Liver (tissue), 9 donors: ENCODE results near the gene CXXC5. TPM values are rescaled to one million over a fixed set of nuclear protein-coding genes. Genes with fewer than 3 reads are reported as not detected.

Source experiments
- DNase-seq: peaks from one replicate; pipeline ENCODE4 v3.0.0-alpha.2; 2017; ENCODE audit warnings: low spot score
- H3K27ac ChIP-seq, 2 donors: one replicate each; pipeline ENCODE4 v1.7.0; 2013; ENCODE audit warnings: inconsistent platforms in 2 of 2, low read length in 2 of 2, control low read depth in 1 of 2, low read depth in 1 of 2, mild to moderate bottlenecking in 1 of 2
- H3K27me3 ChIP-seq, 4 donors: one replicate each; pipeline versions ENCODE4 v1.6.1 to v1.7.0; 2013; ENCODE audit warnings: low read length in 3 of 4, inconsistent platforms in 1 of 4, mild to moderate bottlenecking in 1 of 4, moderate library complexity in 1 of 4; ENCODE audit not compliant: control insufficient read depth in 4 of 4, insufficient read depth in 4 of 4
- H3K36me3 ChIP-seq, 4 donors: one replicate each; pipeline versions ENCODE4 v1.6.1 to v1.7.0; 2013; ENCODE audit warnings: low read length in 3 of 4, mild to moderate bottlenecking in 3 of 4, low read depth in 1 of 4, moderate library complexity in 1 of 4; ENCODE audit not compliant: control insufficient read depth in 4 of 4, insufficient read depth in 3 of 4
- H3K4me1 ChIP-seq, 4 donors: one replicate each; pipeline versions ENCODE4 v1.6.1 to v1.7.0; 2013; ENCODE audit warnings: low read length in 3 of 4, mild to moderate bottlenecking in 3 of 4, moderate library complexity in 1 of 4; ENCODE audit not compliant: control insufficient read depth in 4 of 4, insufficient read depth in 4 of 4
- H3K4me3 ChIP-seq, 3 donors: one replicate each; pipeline versions ENCODE4 v1.6.1 to v1.7.0; 2013; ENCODE audit warnings: low read length in 3 of 3, control low read depth in 1 of 3, low read depth in 1 of 3, mild to moderate bottlenecking in 1 of 3
- H3K9ac ChIP-seq, 2 donors: one replicate each; pipeline ENCODE4 v1.7.0; 2013; ENCODE audit warnings: low read length in 2 of 2, mild to moderate bottlenecking in 2 of 2, moderate library complexity in 2 of 2, control low read depth in 1 of 2, low read depth in 1 of 2
- H3K9me3 ChIP-seq, 4 donors: one replicate each; pipeline versions ENCODE4 v1.6.1 to v1.7.0; 2013; ENCODE audit warnings: low read length in 3 of 4; ENCODE audit not compliant: control insufficient read depth in 4 of 4
- EGR1 ChIP-seq, 2 donors: IDR thresholded peaks; 2 replicates each; pipeline ENCODE4 v1.6.1; 2016 to 2018; ENCODE audit warnings: antibody characterized with exemption in 2 of 2, low read depth in 2 of 2
- FOXA1 ChIP-seq: IDR thresholded peaks from 2 replicates; pipeline ENCODE4 v1.6.1; 2016; ENCODE audit warnings: antibody characterized with exemption
- FOXA2 ChIP-seq: IDR thresholded peaks from 2 replicates; pipeline ENCODE4 v1.6.1; 2016; ENCODE audit warnings: antibody characterized with exemption
- GABPA ChIP-seq, 2 donors: IDR thresholded peaks in 1 of 2; conservative IDR thresholded peaks in 1 of 2; 2 replicates each; pipeline ENCODE4 v1.6.1; 2016; ENCODE audit warnings: antibody characterized with exemption in 2 of 2, mild to moderate bottlenecking in 1 of 2, moderate library complexity in 1 of 2
- HNF4A ChIP-seq, 2 donors: conservative IDR thresholded peaks; 2 replicates each; pipeline ENCODE4 v1.6.1; 2016; ENCODE audit warnings: antibody characterized with exemption in 2 of 2, mild to moderate bottlenecking in 2 of 2
- HNF4G ChIP-seq: IDR thresholded peaks from 2 replicates; pipeline ENCODE4 v1.6.1; 2016; ENCODE audit warnings: antibody characterized with exemption
- JUND ChIP-seq, 2 donors: IDR thresholded peaks; 2 replicates each; pipeline ENCODE4 v1.6.1; 2016; ENCODE audit warnings: antibody characterized with exemption in 2 of 2
- NR2F2 ChIP-seq: IDR thresholded peaks from 2 replicates; pipeline ENCODE4 v1.6.1; 2016; ENCODE audit warnings: antibody characterized with exemption
- RAD21 ChIP-seq, 2 donors: IDR thresholded peaks; 2 replicates each; pipeline ENCODE4 v1.6.1; 2016; ENCODE audit warnings: antibody characterized with exemption in 2 of 2, mild to moderate bottlenecking in 2 of 2
- RXRA ChIP-seq, 2 donors: IDR thresholded peaks; 2 replicates each; pipeline ENCODE4 v1.6.1; 2017 to 2018; ENCODE audit warnings: antibody characterized with exemption in 2 of 2, mild to moderate bottlenecking in 1 of 2
- SP1 ChIP-seq: IDR thresholded peaks from 2 replicates; pipeline ENCODE4 v1.6.1; 2018; ENCODE audit warnings: antibody characterized with exemption, mild to moderate bottlenecking
- TAF1 ChIP-seq: conservative IDR thresholded peaks from 2 replicates; pipeline ENCODE4 v1.6.1; 2016; ENCODE audit warnings: antibody characterized with exemption, mild to moderate bottlenecking
- YY1 ChIP-seq: IDR thresholded peaks from 2 replicates; pipeline ENCODE4 v1.6.1; 2016; ENCODE audit warnings: antibody characterized with exemption, mild to moderate bottlenecking
- WGBS: extraction: QIAGEN DNeasy Blood & Tissue Kit; methylation state at CpG from one replicate; pipeline ENCODE4 v1.1.7; 2013; 5-methylcytosine and 5-hydroxymethylcytosine counted together
- polyA plus RNA-seq, 2 donors: library from polyadenylated mRNA; stranded (reverse) in 1 of 2; unstranded in 1 of 2; fragments of 200-250 nt in 1 of 2; fragments of >200 nt in 1 of 2; fragmentation: Nextera tagmentation in 1 of 2; extraction: Ambion mirVana in 1 of 2; gene quantifications; one replicate each; pipeline versions ENCODE4 v1.2.1 to v1.2.3, GENCODE V29; 2013 to 2015
- total RNA-seq, 2 donors: library from RNA; depleted of rRNA; stranded (reverse); fragments of >200 nt; gene quantifications; one replicate each; pipeline ENCODE4 v1.2.3, GENCODE V29; 2014
- TF ChIP-seq, protein P1 (sequence below): IDR thresholded peaks from 2 replicates; pipeline ENCODE4 v1.6.1; 2016; ENCODE audit warnings: antibody characterized with exemption
- TF ChIP-seq, protein P2 (sequence below): fragments of 150-350 bp; IDR thresholded peaks from 2 replicates; pipeline ENCODE4 v1.5.1; 2017; ENCODE audit warnings: improper control_type of control experiment, low read depth, low read length; ENCODE audit not compliant: missing input control
- TF ChIP-seq, protein P3 (sequence below): IDR thresholded peaks from 2 replicates; pipeline ENCODE4 v1.6.1; 2016; ENCODE audit warnings: antibody characterized with exemption
- TF ChIP-seq, protein P4 (sequence below): IDR thresholded peaks from 2 replicates; pipeline ENCODE4 v1.6.1; 2016; ENCODE audit warnings: antibody characterized with exemption, mild to moderate bottlenecking
- TF ChIP-seq, protein P5 (sequence below): IDR thresholded peaks from 2 replicates; pipeline ENCODE4 v1.6.1; 2016; ENCODE audit warnings: antibody characterized with exemption
- donor health status: healthy.
- donor health status: healthy.
- donor health status: healthy.
- donor health status: healthy.
- donor health status: healthy.

CXXC5 gene
- total and polyA plus RNA-seq, 4 donors = 40.6 to 78.6 (median 64.5) TPM

DNA sequence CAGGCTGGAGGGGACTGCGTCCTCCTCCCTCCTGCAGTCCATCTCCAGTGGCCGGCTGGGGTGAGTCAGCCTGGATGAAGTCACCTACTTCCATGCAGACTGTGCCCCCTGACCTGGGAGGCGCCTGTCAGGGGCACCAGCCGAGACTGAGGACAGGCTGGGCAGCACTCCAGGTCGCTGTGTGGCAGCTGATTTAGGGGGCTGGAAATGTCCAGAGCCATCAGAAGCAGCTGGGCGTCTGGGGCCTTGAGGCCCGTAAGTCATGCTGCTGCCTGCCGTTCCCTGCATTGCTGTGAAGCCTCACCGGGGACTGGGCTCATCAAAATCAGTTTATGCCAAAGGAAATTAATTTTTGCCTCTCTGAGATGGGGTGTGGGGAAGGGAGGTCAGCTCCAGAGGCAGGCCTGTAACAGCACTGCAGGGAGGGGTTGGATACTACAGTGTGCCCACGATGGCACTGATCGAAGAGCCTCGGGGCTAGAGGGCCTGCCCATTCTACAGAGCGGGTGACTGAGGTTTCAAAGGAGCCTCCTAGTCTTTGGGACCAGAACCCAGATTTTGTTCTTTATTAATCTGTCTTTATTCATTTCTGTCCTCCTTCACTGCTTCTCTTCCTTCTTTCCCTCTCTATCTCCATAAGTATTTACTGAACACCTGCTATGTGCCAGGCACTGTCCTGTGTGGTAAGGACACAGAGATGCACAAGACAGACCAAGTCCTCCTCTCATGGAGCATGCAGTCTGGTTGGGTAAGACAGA lies 77.1 kb downstream of the CXXC5 start:
- H3K36me3 ChIP-seq = no peaks in the 10 kb centered on the region
- no peaks in the 10 kb centered on the region for H3K4me1 ChIP-seq
- TF ChIP-seq FOXA2 (no peak), JUND (IDR thresholded peaks at IDR 0.05) (no peak), FOXA1 (no peak), RAD21 (IDR thresholded peaks at IDR 0.05) (no peak), GABPA (IDR thresholded peaks at IDR 0.05 in 1 of 2, conservative IDR thresholded peaks at IDR 0.05 in 1 of 2) (no peak), EGR1 (IDR thresholded peaks at IDR 0.05; ENCODE audit: low read depth in 2 of 2) (no peak), SP1 (no peak), HNF4G (no peak), RXRA (IDR thresholded peaks at IDR 0.05) (no peak), TAF1 (no peak), YY1 (no peak), HNF4A (conservative IDR thresholded peaks at IDR 0.05) (no peak), NR2F2 (no peak)
- TF ChIP-seq, protein P1, sequence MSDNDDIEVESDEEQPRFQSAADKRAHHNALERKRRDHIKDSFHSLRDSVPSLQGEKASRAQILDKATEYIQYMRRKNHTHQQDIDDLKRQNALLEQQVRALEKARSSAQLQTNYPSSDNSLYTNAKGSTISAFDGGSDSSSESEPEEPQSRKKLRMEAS = no peak
- TF ChIP-seq, protein P2, sequence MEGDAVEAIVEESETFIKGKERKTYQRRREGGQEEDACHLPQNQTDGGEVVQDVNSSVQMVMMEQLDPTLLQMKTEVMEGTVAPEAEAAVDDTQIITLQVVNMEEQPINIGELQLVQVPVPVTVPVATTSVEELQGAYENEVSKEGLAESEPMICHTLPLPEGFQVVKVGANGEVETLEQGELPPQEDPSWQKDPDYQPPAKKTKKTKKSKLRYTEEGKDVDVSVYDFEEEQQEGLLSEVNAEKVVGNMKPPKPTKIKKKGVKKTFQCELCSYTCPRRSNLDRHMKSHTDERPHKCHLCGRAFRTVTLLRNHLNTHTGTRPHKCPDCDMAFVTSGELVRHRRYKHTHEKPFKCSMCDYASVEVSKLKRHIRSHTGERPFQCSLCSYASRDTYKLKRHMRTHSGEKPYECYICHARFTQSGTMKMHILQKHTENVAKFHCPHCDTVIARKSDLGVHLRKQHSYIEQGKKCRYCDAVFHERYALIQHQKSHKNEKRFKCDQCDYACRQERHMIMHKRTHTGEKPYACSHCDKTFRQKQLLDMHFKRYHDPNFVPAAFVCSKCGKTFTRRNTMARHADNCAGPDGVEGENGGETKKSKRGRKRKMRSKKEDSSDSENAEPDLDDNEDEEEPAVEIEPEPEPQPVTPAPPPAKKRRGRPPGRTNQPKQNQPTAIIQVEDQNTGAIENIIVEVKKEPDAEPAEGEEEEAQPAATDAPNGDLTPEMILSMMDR = no peak
- TF ChIP-seq, protein P3, sequence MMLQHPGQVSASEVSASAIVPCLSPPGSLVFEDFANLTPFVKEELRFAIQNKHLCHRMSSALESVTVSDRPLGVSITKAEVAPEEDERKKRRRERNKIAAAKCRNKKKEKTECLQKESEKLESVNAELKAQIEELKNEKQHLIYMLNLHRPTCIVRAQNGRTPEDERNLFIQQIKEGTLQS = no peak
- TF ChIP-seq, protein P4, sequence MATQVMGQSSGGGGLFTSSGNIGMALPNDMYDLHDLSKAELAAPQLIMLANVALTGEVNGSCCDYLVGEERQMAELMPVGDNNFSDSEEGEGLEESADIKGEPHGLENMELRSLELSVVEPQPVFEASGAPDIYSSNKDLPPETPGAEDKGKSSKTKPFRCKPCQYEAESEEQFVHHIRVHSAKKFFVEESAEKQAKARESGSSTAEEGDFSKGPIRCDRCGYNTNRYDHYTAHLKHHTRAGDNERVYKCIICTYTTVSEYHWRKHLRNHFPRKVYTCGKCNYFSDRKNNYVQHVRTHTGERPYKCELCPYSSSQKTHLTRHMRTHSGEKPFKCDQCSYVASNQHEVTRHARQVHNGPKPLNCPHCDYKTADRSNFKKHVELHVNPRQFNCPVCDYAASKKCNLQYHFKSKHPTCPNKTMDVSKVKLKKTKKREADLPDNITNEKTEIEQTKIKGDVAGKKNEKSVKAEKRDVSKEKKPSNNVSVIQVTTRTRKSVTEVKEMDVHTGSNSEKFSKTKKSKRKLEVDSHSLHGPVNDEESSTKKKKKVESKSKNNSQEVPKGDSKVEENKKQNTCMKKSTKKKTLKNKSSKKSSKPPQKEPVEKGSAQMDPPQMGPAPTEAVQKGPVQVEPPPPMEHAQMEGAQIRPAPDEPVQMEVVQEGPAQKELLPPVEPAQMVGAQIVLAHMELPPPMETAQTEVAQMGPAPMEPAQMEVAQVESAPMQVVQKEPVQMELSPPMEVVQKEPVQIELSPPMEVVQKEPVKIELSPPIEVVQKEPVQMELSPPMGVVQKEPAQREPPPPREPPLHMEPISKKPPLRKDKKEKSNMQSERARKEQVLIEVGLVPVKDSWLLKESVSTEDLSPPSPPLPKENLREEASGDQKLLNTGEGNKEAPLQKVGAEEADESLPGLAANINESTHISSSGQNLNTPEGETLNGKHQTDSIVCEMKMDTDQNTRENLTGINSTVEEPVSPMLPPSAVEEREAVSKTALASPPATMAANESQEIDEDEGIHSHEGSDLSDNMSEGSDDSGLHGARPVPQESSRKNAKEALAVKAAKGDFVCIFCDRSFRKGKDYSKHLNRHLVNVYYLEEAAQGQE = no peak
- TF ChIP-seq, protein P5, sequence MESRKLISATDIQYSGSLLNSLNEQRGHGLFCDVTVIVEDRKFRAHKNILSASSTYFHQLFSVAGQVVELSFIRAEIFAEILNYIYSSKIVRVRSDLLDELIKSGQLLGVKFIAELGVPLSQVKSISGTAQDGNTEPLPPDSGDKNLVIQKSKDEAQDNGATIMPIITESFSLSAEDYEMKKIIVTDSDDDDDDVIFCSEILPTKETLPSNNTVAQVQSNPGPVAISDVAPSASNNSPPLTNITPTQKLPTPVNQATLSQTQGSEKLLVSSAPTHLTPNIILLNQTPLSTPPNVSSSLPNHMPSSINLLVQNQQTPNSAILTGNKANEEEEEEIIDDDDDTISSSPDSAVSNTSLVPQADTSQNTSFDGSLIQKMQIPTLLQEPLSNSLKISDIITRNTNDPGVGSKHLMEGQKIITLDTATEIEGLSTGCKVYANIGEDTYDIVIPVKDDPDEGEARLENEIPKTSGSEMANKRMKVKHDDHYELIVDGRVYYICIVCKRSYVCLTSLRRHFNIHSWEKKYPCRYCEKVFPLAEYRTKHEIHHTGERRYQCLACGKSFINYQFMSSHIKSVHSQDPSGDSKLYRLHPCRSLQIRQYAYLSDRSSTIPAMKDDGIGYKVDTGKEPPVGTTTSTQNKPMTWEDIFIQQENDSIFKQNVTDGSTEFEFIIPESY = no peak
- H3K4me3 ChIP-seq = no peak overlapping the region
- H3K27ac ChIP-seq = no peak overlapping the region
- H3K9me3 ChIP-seq = no peaks in the 10 kb centered on the region
- no peaks in the 10 kb centered on the region for H3K27me3 ChIP-seq
- no peak for DNase-seq
- H3K9ac ChIP-seq = no peak overlapping the region
- 85% methylated on average over 13 of the region's 13 CpGs for WGBS
